DND-41 (cell line): ENCODE measurements around the gene CBLN2.

Experiments
- CTCF ChIP-seq: IDR thresholded peaks from 2 replicates; pipeline ENCODE4 v1.5.1; 2012; ENCODE audit warnings: borderline replicate concordance, low read length, moderate library complexity, mild to moderate bottlenecking; ENCODE audit not compliant: poor library complexity, severe bottlenecking; ENCODE audit errors: extremely low read depth
- EZH2 ChIP-seq: IDR thresholded peaks from 3 replicates; pipeline ENCODE4 v1.6.1; 2012; ENCODE audit warnings: borderline replicate concordance, low read depth, mild to moderate bottlenecking, moderate library complexity, low read length, inconsistent platforms; ENCODE audit not compliant: severe bottlenecking

- TF ChIP-seq CTCF (no peak), EZH2 (no peak)
Measured at GRCh38 chr18:72492497-72492896, 51.6 kb downstream of the CBLN2 start.
